K562 (cell line): ENCODE measurements around the gene FILIP1.

Source experiments
- EWSR1 ChIP-seq: fragments of 450-650 bp; IDR thresholded peaks from 2 replicates; pipeline ENCODE4 v1.6.1; 2018; ENCODE audit warnings: borderline replicate concordance, mild to moderate bottlenecking, low read depth, moderate library complexity; ENCODE audit not compliant: partially characterized antibody
- FOSL1 ChIP-seq: fragments of 200-800 bp; sonication (Bioruptor generic); conservative IDR thresholded peaks from 2 replicates; pipeline ENCODE4 v1.6.1; 2016; ENCODE audit warnings: missing genetic modification characterization, missing compliant biosample characterization
- FOXM1 ChIP-seq, 2 experiments: fragments of 450-650 bp in 1 of 2; sonication (generic) in 1 of 2; formaldehyde crosslinking in 1 of 2; IDR thresholded peaks; 2 replicates each; pipeline versions ENCODE4 v1.6.1 to v1.9.0; 2017 to 2022; ENCODE audit warnings: low read depth in 2 of 2, mild to moderate bottlenecking in 2 of 2, missing genetic modification reagents in 1 of 2, moderate library complexity in 1 of 2
- GABPA ChIP-seq: fragments of 200-800 bp; sonication (Bioruptor generic); conservative IDR thresholded peaks from 2 replicates; pipeline ENCODE4 v1.6.1; 2016; ENCODE audit warnings: low read depth, missing genetic modification characterization, missing compliant biosample characterization
- NCOR1 ChIP-seq: fragments of 450-650 bp; IDR thresholded peaks from 2 replicates; pipeline ENCODE4 v1.6.1; 2016; ENCODE audit warnings: mild to moderate bottlenecking, moderate library complexity
- POLR2A ChIP-seq: fragments of 450-650 bp; conservative IDR thresholded peaks from 2 replicates; pipeline ENCODE4 v1.6.1; 2016
- SIRT6 ChIP-seq: IDR thresholded peaks from one replicate; pipeline ENCODE4 v1.6.1; 2012; ENCODE audit warnings: low read depth, mild to moderate bottlenecking, control low read depth, inconsistent platforms, low read length, moderate library complexity
- SMARCB1 ChIP-seq: IDR thresholded peaks from 2 replicates; pipeline ENCODE4 v1.6.1; 2011; ENCODE audit warnings: improper control_type of control experiment, low read depth; ENCODE audit not compliant: insufficient read length
- TF ChIP-seq, protein P1 (sequence below): sonication (generic); formaldehyde crosslinking; IDR thresholded peaks from 2 replicates; pipeline ENCODE4 v1.8.0; 2022; ENCODE audit warnings: mild to moderate bottlenecking, missing genetic modification reagents
- TF ChIP-seq, protein P2 (sequence below): fragments of 250-450 bp; sonication (Bioruptor Pico); IDR thresholded peaks from 2 replicates; pipeline ENCODE4 v1.5.0; 2021
- TF ChIP-seq, protein P3 (sequence below), 3 experiments: IDR thresholded peaks in 2 of 3; conservative IDR thresholded peaks in 1 of 3; 2 replicates each; pipeline ENCODE4 v1.5.1; 2011 to 2012; ENCODE audit warnings: low read length in 3 of 3, mild to moderate bottlenecking in 3 of 3, control low read depth in 2 of 3, improper control_type of control experiment in 1 of 3, inconsistent platforms in 1 of 3, low read depth in 1 of 3, mixed read lengths in 1 of 3, moderate library complexity in 1 of 3; ENCODE audit not compliant: insufficient read depth in 2 of 3

DNA sequence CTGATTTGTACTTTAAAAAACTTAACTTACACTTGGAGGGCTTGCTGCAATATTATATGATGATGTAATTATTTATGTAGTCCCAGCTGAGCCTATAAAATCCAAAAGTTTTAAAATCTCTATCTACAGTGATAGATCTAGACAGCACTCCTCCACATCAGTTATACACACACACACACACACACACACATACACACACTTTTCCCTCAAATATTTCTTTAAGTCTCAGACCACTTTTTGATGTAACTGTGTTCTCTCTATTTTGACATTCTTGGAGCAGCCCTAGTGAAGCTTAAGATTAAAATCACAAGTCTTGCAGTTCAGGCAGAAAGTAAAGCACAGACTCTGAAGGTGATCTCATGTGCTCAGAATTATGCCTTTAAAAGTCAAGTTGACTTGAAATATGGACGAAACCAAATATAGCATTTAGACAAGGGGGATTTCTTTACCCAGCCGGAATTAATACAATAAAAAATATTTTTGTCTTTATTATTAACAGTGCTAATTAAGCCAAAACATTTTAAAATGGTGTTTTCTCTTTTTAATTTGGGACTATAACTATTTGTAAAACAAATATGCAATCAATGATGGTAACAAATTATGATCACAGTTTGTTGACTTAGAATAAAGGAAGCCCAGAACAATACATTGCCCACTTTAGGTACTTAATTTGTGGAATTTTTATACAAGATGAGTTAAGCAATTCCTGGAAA lies 145.5 kb downstream of the FILIP1 start:
- TF ChIP-seq FOXM1 (IDR thresholded peaks at IDR 0.05; ENCODE audit: low read depth) (no peak), FOXM1 (CRISPR knock-in tag; IDR thresholded peaks at IDR 0.05; ENCODE audit: low read depth) (no peak), GABPA (tag) (no peak), SIRT6 (no peak), FOSL1 (tag) (no peak), NCOR1 (no peak), SMARCB1 (no peak), POLR2A (no peak), EWSR1 (no peak)
- TF ChIP-seq, protein P1, sequence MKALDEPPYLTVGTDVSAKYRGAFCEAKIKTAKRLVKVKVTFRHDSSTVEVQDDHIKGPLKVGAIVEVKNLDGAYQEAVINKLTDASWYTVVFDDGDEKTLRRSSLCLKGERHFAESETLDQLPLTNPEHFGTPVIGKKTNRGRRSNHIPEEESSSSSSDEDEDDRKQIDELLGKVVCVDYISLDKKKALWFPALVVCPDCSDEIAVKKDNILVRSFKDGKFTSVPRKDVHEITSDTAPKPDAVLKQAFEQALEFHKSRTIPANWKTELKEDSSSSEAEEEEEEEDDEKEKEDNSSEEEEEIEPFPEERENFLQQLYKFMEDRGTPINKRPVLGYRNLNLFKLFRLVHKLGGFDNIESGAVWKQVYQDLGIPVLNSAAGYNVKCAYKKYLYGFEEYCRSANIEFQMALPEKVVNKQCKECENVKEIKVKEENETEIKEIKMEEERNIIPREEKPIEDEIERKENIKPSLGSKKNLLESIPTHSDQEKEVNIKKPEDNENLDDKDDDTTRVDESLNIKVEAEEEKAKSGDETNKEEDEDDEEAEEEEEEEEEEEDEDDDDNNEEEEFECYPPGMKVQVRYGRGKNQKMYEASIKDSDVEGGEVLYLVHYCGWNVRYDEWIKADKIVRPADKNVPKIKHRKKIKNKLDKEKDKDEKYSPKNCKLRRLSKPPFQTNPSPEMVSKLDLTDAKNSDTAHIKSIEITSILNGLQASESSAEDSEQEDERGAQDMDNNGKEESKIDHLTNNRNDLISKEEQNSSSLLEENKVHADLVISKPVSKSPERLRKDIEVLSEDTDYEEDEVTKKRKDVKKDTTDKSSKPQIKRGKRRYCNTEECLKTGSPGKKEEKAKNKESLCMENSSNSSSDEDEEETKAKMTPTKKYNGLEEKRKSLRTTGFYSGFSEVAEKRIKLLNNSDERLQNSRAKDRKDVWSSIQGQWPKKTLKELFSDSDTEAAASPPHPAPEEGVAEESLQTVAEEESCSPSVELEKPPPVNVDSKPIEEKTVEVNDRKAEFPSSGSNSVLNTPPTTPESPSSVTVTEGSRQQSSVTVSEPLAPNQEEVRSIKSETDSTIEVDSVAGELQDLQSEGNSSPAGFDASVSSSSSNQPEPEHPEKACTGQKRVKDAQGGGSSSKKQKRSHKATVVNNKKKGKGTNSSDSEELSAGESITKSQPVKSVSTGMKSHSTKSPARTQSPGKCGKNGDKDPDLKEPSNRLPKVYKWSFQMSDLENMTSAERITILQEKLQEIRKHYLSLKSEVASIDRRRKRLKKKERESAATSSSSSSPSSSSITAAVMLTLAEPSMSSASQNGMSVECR = no peak
- TF ChIP-seq, protein P2, sequence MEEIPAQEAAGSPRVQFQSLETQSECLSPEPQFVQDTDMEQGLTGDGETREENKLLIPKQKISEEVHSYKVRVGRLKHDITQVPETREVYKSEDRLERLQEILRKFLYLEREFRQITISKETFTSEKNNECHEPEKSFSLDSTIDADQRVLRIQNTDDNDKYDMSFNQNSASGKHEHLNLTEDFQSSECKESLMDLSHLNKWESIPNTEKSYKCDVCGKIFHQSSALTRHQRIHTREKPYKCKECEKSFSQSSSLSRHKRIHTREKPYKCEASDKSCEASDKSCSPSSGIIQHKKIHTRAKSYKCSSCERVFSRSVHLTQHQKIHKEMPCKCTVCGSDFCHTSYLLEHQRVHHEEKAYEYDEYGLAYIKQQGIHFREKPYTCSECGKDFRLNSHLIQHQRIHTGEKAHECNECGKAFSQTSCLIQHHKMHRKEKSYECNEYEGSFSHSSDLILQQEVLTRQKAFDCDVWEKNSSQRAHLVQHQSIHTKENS (CRISPR knock-in tag) = no peak
- TF ChIP-seq, protein P3, sequence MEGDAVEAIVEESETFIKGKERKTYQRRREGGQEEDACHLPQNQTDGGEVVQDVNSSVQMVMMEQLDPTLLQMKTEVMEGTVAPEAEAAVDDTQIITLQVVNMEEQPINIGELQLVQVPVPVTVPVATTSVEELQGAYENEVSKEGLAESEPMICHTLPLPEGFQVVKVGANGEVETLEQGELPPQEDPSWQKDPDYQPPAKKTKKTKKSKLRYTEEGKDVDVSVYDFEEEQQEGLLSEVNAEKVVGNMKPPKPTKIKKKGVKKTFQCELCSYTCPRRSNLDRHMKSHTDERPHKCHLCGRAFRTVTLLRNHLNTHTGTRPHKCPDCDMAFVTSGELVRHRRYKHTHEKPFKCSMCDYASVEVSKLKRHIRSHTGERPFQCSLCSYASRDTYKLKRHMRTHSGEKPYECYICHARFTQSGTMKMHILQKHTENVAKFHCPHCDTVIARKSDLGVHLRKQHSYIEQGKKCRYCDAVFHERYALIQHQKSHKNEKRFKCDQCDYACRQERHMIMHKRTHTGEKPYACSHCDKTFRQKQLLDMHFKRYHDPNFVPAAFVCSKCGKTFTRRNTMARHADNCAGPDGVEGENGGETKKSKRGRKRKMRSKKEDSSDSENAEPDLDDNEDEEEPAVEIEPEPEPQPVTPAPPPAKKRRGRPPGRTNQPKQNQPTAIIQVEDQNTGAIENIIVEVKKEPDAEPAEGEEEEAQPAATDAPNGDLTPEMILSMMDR (IDR thresholded peaks at IDR 0.05 in 2 of 3, conservative IDR thresholded peaks at IDR 0.05 in 1 of 3; ENCODE audit: insufficient read depth in 2 of 3, low read depth in 1 of 3, low read length in 3 of 3) = no peak
